Natural killer cell (primary cell): ENCODE results near the gene CEP70. TPM values are rescaled to one million over a fixed set of nuclear protein-coding genes. Genes with fewer than 3 reads are reported as not detected.

ENCODE experiments used
- ATAC-seq, 3 donors: fragments of 150-1000 bp in 2 of 3; fragments of 200-7000 bp in 1 of 3; cut with Tn5 transposase; 1 replicate in 1 of 3; 2 replicates in 2 of 3; pipeline ENCODE4 v1.10.0; 2021; ENCODE audit warnings: mild to moderate bottlenecking in 2 of 3, moderate library complexity in 2 of 3
- DNase-seq, 2 donors: peaks; one replicate each; pipeline versions ENCODE4 v3.0.0 to v3.0.0-alpha.2; 2013 to 2021; ENCODE audit warnings: mixed read lengths in 1 of 2
- H3K27ac ChIP-seq: one replicate; pipeline ENCODE4 v1.5.1; 2013; ENCODE audit warnings: mild to moderate bottlenecking, low read length
- H3K27me3 ChIP-seq: one replicate; pipeline ENCODE4 v1.6.1; 2013; ENCODE audit warnings: low read length; ENCODE audit not compliant: control insufficient read depth, insufficient read depth
- H3K36me3 ChIP-seq: one replicate; pipeline ENCODE4 v1.6.1; 2013; ENCODE audit warnings: low read length; ENCODE audit not compliant: control insufficient read depth, insufficient read depth
- H3K4me1 ChIP-seq: one replicate; pipeline ENCODE4 v1.6.1; 2013; ENCODE audit warnings: low read length; ENCODE audit not compliant: control insufficient read depth, insufficient read depth
- H3K4me3 ChIP-seq: one replicate; pipeline ENCODE4 v1.5.1; 2013; ENCODE audit warnings: low read length
- H3K9me3 ChIP-seq: one replicate; pipeline ENCODE4 v1.6.1; 2013; ENCODE audit warnings: low read length; ENCODE audit not compliant: control insufficient read depth, insufficient read depth
- H3K27ac Mint-ChIP-seq, 2 donors: one replicate each; pipeline ENCODE4 v1.8.0; 2022; ENCODE audit warnings: mild to moderate bottlenecking in 2 of 2, mixed read lengths in 2 of 2, moderate library complexity in 1 of 2
- H3K27me3 Mint-ChIP-seq, 2 donors: one replicate each; pipeline ENCODE4 v1.8.0; 2022; ENCODE audit warnings: low read depth in 2 of 2, mixed read lengths in 2 of 2
- H3K36me3 Mint-ChIP-seq: one replicate; pipeline ENCODE4 v1.8.0; 2022; ENCODE audit warnings: mixed read lengths
- H3K4me1 Mint-ChIP-seq, 2 donors: one replicate each; pipeline ENCODE4 v1.8.0; 2022; ENCODE audit warnings: mixed read lengths in 2 of 2
- H3K4me3 Mint-ChIP-seq: one replicate; pipeline ENCODE4 v1.8.0; 2022; ENCODE audit warnings: mild to moderate bottlenecking, moderate library complexity, mixed read lengths
- H3K9me3 Mint-ChIP-seq, 2 donors: one replicate each; pipeline ENCODE4 v1.8.0; 2022; ENCODE audit warnings: mixed read lengths in 2 of 2
- CTCF ChIP-seq: fragments of 200-600 bp; IDR thresholded peaks from one replicate; pipeline ENCODE4 v1.8.0; 2022; ENCODE audit warnings: antibody characterized with exemption
- WGBS: methylation state at CpG from one replicate; pipeline ENCODE4 v1.1.7; 2013; ENCODE audit warnings: missing lambda C conversion rate; ENCODE audit not compliant: insufficient coverage; 5-methylcytosine and 5-hydroxymethylcytosine counted together
- intact Hi-C: fragments of 100-400 bp; cut with micrococcal nuclease; formaldehyde crosslinking; loops from one replicate; pipeline ENCODE4 v1.14.2; 2022
- total RNA-seq, 4 donors: library from RNA; stranded (reverse); fragments of 120-200 nt in 1 of 4; gene quantifications; one replicate each; pipeline versions ENCODE4 v1.2.3 to v1.2.4, GENCODE V29; 2013 to 2022

Gene CEP70
- total RNA-seq, 3 donors from 2014 or later (not counting 1 experiment from before 2014, with no cell fraction given), result 17.0 to 23.9 (median 22.7) TPM

- H3K4me3 ChIP-seq, result no peak overlapping the region
- no peaks in the 10 kb centered on the region for H3K36me3 Mint-ChIP-seq
- DNase-seq (no peak), ATAC-seq (no peak)
- no peaks in the 10 kb centered on the region for H3K4me1 ChIP-seq
- H3K36me3 ChIP-seq, result no peaks in the 10 kb centered on the region
- no peaks in the 10 kb centered on the region for H3K27me3 ChIP-seq
- H3K9me3 ChIP-seq, result no peaks in the 10 kb centered on the region
- WGBS, result 86% methylated on average over 15 of the region's 15 CpGs
- H3K4me3 Mint-ChIP-seq, result no peak overlapping the region
- H3K27ac ChIP-seq, result no peak overlapping the region
- intact Hi-C loops, result no loop called here
- no peaks in the 10 kb centered on the region for H3K4me1 Mint-ChIP-seq
- TF ChIP-seq CTCF, result no peak
- H3K9me3 Mint-ChIP-seq, result no peaks in the 10 kb centered on the region
- no peak overlapping the region for H3K27ac Mint-ChIP-seq
- no peaks in the 10 kb centered on the region for H3K27me3 Mint-ChIP-seq
Observed at GRCh38 chr3:138459619-138460535, 134.2 kb downstream of the CEP70 start.

- no peaks in the 10 kb centered on the region for H3K36me3 Mint-ChIP-seq
- WGBS, result 83% methylated on average over 9 of the region's 9 CpGs
- no peaks in the 10 kb centered on the region for H3K9me3 ChIP-seq
- H3K4me1 ChIP-seq, result no peaks in the 10 kb centered on the region
- no peak overlapping the region for H3K4me3 Mint-ChIP-seq
- H3K27me3 Mint-ChIP-seq, result no peaks in the 10 kb centered on the region
- intact Hi-C loops, result no loop called here
- no peaks in the 10 kb centered on the region for H3K9me3 Mint-ChIP-seq
- H3K36me3 ChIP-seq, result no peaks in the 10 kb centered on the region
- no peak overlapping the region for H3K27ac Mint-ChIP-seq
- H3K4me3 ChIP-seq, result no peak overlapping the region
- no peaks in the 10 kb centered on the region for H3K27me3 ChIP-seq
- TF ChIP-seq CTCF, result no peak
- ATAC-seq (no peak), DNase-seq (no peak)
- no peak overlapping the region for H3K27ac ChIP-seq
- no peaks in the 10 kb centered on the region for H3K4me1 Mint-ChIP-seq
Observed at GRCh38 chr3:138458774-138459499, 135.1 kb downstream of the CEP70 start.

GRCh38 chr3:138457863-138458735, 136.0 kb downstream of the CEP70 start:
- no peaks in the 10 kb centered on the region for H3K9me3 Mint-ChIP-seq
- H3K4me3 Mint-ChIP-seq, result no peak overlapping the region
- no peaks in the 10 kb centered on the region for H3K4me1 ChIP-seq
- no peaks in the 10 kb centered on the region for H3K36me3 Mint-ChIP-seq
- H3K4me1 Mint-ChIP-seq, result no peaks in the 10 kb centered on the region
- no peak for DNase-seq
- H3K9me3 ChIP-seq, result no peaks in the 10 kb centered on the region
- ATAC-seq, result no peak
- H3K27ac ChIP-seq, result no peak overlapping the region
- H3K4me3 ChIP-seq, result no peak overlapping the region
- H3K36me3 ChIP-seq, result no peaks in the 10 kb centered on the region
- no peak for TF ChIP-seq CTCF
- intact Hi-C loops, result no loop called here
- H3K27me3 Mint-ChIP-seq, result no peaks in the 10 kb centered on the region
- 84% methylated on average over 11 of the region's 11 CpGs for WGBS
- H3K27me3 ChIP-seq, result no peaks in the 10 kb centered on the region
- H3K27ac Mint-ChIP-seq, result no peak overlapping the region
